GM21390 (cell line): Measurements from ENCODE around the gene RCCD1.

ENCODE experiments used
- ATAC-seq: cut with Tn5 transposase; IDR thresholded peaks from one replicate; pipeline ENCODE4 v1.9.1; 2021; ENCODE audit not compliant: unreplicated experiment

RCCD1 gene

DNA sequence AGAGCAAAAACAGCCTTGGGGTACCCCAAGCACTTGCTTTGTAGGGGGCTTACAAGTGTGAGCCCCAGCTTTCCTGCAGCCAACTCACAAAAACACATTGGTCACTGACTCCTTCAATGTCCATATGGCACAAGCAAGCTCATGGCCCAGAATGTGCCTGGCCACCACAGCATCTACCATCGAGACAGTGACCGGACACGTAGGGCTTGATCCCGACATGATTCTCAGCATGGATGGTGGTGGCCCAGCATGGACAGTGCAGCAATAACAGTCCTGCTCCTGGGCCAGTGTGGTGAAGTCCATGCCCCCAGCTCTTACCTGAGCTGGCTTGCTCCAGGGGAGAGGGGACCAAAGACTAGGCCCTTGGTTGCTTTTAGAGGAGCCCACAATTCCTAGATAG lies 13.6 kb upstream of the RCCD1 start:
- no peak for ATAC-seq

DNA sequence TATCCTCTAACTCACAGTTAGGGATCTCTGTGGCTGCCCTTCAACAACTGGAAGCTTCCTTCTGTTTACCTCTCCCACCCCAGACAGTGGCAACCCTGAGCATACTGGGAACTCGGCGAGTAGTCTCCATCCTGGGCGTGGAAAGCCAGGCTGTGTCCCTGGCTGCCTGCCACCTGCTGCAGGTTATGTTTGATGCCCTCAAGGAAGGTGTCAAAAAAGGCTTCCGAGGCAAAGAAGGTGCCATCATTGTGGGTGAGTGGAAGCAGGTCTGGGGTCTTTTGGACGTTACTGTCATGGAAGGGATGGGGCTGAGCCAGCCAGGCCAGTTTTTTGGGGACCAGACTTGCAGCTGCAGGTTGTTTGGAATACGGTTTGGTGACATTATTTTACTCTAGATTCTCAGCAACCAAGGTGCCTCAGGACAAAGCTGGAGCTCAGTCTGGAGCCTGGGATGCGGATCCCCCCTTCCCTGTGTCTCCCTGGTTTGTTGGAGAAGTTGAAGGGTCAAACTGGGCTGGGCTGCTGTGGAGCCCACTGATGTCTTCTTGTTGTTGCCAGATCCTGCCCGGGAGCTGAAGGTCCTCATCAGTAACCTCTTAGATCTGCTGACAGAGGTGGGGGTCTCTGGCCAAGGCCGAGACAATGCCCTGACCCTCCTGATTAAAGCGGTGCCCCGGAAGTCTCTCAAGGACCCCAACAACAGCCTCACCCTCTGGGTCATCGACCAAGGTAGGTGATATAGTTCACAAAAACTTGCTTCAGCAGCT lies 12.1 kb upstream of the RCCD1 start:
- ATAC-seq: no peak

DNA sequence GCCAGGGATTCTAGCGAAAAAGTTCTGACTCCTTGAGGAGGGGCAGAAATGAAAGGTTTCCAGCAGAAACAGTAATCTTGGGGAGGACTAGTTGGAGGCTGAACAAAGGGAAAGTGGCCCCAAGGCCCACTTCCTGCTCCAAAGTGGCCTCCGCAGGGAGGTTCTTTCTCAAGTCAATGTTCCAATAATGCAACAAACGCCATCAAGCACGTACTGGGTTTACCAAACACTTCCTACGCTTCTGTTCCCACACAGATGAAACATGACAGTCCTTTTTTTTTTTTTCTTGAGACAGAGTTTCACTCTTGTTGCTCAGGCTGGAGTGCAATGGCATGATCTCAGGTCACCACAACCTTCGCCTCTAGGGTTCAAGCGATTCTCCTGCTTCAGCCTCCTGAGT lies 9.6 kb upstream of the RCCD1 start:
- no peak for ATAC-seq

DNA sequence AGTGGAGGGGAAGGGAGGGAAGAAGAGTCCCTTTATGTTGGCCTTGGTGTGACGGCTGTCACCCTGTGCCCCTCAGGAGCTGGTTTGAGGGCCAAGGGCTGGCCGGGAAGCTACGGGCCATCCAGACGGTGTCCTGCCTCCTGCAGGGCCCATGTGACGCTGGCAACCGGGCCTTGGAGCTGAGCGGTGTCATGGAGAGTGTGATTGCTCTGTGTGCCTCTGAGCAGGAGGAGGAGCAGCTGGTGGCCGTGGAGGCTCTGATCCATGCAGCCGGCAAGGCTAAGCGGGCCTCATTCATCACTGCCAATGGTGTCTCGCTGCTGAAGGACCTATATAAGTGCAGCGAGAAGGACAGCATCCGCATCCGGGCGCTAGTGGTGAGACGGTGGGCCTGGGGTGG lies 8.1 kb upstream of the RCCD1 start:
- ATAC-seq: no peak

DNA sequence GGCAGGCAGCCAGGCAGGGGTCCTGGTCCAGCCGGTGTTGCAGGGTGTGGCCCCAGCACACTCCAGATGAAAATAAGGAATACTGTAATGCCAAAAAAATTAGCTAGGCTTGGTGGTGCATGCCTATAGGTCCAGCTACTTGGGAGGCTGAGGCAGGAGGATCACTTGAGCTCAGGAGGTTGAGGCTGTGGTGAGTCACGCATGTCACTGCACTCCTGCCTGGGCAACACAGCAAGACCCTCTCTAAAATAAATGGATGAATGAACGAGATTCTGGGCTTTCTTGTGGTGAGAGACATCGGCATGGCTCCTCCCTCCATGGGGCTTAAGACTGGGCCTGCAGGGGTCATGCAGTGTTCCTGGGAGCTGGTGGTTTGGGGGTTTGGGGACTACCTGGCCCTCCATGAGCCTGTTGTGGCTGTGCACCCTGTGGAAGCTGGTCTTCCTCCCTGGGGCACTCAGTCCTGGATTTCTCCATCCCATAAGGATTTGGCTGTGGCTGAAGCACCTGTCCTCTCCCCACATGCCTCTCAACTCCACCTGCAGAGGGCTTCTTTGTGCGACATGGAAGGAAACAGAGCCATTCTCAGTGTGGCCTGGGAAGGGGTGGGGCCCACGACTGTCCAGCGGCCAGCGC lies 7.6 kb upstream of the RCCD1 start:
- no peak for ATAC-seq

DNA sequence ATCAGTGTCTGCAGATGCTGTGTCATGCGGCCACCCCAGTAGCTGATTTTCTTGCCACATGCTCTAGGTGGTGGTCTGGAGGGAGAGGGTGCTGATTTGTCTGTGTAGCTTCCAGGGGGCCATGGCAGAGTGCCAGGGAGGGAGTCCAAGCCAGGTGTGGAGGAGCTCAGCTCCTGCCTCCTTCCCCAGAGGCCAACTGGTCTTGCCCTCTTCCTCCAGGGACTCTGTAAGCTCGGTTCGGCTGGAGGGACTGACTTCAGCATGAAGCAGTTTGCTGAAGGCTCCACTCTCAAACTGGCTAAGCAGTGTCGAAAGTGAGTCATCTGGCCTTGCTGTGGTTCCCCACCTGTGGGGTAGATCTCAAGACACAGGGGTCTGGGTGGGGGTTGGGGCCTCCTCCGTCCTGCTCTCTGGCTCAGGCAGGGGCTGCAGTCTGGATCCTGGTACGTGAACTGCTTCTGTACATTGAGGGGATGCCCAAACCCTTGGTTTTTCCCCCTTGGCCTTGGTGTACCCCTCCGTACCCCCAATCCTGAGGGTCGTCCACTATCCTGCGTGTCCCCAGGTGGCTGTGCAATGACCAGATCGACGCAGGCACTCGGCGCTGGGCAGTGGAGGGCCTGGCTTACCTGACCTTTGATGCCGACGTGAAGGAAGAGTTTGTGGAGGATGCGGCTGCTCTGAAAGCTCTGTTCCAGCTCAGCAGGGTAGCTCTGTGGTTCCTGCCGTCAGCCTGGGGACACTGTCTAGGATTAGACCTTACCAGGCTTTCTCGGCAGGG lies 6.9 kb upstream of the RCCD1 start:
- ATAC-seq: no peak

DNA sequence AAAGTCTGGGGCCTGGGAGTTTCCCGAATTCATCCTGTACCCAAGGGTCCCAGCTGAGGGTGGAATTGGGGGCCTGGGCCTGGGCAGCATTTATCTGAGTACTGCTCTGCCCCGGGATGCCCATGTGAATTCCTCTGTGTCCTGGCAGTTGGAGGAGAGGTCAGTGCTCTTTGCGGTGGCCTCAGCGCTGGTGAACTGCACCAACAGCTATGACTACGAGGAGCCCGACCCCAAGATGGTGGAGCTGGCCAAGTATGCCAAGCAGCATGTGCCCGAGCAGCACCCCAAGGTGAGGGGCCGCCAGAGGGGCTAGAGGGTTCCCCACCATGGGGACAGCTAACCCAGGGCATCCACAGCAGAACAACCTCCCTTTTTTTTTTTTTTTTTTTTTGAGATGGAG lies 6.2 kb upstream of the RCCD1 start:
- ATAC-seq: no peak

DNA sequence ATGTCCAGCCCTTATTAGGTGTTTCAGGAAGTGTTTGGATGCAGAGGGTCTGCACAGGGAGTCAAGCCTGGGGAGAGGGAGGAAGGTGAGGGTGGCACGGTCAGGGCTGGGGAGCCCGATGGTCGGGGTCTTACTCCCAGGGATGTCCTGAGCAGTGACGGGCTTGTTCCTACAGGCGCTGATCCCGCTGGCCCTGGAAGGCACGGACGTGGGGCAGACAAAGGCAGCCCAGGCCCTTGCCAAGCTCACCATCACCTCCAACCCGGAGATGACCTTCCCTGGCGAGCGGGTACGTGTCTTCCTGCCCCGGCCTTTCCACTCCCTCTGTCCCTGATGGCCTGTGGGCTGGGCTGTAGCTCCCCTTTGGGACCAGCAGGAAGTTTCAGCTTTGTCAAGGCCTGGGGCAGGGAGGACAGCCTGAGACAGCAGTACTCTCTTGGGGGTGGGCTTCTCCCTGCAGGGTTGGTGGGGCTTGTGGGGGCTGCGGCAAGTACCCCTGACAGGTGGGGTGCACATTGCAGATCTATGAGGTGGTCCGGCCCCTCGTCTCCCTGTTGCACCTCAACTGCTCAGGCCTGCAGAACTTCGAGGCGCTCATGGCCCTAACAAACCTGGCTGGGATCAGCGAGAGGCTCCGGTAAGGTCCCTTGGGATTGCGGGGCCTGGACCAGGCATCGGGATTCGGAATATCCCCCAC lies 4.6 kb upstream of the RCCD1 start:
- ATAC-seq: no peak

DNA sequence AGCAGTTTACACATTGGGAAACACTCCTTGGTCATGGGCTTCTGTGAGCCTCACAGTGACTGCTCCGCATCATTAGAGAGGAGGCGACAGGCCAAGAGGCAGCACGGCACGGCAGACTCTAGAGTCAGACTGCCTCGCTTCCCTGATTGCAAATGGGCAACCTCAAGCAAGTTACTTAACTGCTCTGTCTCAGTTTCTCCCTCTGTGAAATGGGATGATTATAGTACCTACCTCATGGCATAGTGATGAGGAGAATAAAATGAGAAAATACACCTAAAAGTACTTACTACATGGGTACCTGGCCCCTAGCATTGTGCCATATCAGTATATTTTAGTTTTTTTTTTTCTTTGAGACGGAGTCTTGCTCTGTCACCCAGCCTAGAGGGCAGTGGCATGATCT lies 4.0 kb upstream of the RCCD1 start:
- no peak for ATAC-seq

DNA sequence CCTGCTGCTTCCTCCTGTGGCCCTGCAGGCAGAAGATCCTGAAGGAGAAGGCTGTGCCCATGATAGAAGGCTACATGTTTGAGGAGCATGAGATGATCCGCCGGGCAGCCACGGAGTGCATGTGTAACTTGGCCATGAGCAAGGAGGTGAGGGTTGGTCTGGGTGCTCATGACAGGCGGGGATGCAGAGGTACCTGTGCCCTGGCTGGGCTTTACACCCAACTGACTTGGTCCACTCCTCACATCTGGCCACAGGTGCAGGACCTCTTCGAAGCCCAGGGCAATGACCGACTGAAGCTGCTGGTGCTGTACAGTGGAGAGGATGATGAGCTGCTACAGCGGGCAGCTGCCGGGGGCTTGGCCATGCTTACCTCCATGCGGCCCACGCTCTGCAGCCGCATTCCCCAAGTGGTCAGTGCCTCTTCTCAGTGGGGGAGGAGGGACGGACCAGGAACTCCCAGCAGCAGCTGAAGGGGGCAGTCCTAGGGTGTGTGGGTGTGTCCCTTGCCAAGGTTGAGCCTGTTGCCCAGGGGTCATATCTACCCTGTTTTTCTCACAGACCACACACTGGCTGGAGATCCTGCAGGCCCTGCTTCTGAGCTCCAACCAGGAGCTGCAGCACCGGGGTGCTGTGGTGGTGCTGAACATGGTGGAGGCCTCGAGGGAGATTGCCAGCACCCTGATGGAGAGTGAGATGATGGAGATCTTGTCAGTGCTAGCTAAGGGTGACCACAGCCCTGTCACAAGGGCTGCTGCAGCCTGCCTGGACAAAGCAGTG lies 1.6 kb upstream of the RCCD1 start:
- no peak for ATAC-seq

DNA sequence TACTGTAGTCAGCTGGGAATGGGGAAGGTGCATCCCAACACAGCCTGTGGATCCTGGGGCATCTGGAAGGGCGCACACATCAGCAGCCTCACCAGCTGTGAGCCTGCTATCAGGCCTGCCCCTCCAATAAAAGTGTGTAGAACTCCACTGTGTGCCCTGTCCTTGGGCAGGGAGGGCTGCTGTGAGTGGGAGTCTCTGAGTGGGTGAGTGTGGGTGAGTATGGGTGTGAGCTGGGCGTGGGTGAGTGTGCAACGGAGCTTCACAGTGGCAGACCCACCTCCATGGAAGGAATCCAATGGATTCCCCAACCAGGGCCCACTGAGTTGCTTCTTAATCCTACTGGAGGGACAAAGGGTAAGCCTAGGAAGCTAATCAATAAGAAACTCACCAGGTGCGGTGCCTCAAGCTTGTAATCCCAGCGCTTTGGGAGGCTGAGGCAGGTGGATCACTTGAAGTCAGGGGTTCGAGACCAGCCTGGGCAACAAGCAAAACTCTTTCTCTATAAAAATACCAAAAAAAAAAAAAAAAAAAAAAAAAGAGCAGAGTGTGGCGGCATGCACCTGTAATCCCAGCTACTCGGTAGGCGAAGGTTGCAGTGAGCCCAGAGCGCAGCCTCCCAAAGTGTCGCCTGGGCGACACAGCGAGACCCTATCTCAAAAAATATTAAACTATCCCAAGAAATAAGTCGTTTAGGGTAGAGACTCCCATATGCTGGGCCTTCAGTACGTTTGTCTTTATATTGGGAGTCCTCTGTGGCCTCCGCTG lies 555 bp upstream of the RCCD1 start:
- no peak for ATAC-seq

DNA sequence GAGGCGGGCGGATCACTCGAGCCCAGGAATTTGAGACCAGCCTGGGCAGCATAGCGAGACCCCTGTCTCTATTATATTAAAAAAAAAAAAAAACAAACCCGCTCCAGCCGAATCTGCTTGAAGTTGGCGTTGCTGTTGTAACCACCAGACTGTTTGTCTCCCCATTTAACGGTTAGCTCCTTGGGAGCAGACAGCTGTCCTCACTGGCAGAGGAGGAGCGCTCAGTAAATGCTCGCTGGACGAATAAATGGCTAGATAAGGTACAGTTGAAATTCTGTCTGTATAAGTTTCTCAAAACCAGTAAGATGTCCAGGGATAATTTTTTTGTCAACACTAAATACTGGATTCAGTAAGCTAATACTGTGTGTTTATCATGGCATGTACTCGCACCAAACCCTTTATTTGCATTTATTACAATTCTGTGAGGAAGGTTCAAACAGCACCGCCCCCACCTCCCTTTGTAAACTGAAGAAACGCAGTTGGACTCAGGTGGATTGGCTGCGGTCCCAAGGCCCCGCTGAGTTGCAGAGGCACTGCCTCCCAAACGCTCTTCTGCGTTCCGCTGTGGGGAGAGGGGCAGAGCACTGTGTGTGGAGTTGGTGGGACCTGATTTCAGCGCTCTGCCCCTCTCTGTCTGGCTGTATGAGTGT lies 1.1 kb downstream of the RCCD1 start:
- ATAC-seq: no peak

DNA sequence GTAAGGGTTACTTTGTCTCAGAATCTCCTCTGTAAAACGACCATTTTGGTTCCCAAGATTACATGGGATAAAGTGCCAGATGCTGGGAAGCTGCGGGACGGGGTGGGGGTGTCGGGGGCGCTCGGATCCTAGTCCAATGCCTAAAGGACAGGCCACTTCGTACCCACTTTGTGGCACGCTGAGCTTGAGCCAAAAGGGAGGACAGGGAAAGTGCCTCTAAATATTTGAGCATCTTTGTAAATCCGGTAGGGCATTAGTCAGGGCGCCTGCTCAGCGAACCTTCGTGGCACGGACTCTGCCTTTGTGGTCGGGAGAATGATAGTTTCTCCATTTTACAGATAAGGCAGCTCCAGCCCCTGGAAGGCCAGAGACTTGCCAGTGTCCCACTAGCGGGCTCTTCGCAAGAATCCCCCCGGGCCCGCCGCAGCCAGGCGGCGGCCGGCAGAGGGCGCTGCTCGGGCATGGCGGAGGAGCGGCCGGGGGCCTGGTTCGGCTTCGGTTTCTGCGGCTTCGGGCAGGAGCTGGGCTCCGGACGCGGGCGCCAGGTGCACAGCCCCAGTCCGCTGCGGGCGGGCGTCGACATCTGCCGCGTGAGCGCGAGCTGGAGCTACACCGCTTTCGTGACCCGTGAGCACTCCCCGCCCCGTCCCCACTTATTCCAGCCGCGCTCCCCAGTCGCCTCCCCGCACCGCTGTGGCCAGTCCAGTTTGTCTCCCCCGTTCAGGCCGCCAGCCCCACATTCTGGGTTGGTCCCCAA lies 1.8 kb downstream of the RCCD1 start:
- peak; percentile 23 for ATAC-seq

DNA sequence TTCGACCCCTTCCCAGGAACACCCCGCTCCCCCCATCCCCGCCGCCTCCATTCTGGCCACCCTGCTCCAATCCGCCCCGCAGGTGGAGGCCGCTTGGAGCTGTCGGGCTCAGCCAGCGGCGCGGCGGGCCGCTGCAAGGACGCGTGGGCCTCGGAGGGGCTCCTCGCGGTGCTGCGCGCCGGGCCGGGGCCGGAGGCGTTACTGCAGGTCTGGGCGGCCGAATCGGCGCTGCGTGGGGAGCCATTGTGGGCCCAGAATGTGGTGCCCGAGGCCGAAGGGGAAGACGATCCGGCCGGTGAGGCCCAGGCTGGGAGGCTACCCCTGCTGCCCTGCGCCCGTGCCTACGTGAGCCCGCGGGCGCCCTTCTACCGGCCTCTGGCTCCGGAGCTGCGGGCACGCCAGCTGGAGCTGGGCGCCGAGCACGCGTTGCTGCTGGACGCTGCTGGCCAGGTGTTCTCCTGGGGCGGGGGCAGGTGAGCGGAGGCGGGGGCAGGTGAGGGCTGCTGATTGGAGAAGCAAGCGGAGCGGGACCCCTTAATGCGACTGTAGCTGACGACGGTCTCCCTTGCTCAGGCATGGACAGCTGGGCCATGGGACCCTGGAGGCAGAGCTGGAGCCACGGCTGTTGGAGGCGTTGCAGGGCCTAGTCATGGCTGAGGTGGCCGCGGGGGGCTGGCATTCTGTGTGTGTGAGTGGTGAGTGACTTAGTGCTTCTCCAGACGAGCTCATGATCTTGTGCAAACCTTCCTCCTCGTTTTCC lies 2.5 kb downstream of the RCCD1 start:
- ATAC-seq: no peak

DNA sequence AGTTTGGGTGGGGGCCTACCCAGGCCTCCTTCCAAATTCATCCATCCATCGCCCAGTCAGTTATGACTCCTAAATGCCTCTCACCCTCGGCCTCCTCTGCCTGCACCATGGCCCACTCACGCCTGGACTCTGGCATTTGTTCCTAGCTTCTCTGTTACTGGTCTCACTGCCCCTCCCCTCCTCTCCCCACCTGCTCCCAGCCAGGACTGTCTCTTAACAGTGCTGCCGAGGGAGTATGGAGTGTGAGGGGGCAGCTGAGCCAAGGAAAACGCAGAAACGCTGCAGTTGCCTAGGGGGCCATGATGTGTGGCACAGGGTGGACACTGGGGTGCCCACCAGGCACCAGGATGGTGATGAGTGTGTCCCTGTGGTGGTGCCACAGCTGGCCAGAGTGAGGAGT lies 3.1 kb downstream of the RCCD1 start:
- ATAC-seq: no peak

DNA sequence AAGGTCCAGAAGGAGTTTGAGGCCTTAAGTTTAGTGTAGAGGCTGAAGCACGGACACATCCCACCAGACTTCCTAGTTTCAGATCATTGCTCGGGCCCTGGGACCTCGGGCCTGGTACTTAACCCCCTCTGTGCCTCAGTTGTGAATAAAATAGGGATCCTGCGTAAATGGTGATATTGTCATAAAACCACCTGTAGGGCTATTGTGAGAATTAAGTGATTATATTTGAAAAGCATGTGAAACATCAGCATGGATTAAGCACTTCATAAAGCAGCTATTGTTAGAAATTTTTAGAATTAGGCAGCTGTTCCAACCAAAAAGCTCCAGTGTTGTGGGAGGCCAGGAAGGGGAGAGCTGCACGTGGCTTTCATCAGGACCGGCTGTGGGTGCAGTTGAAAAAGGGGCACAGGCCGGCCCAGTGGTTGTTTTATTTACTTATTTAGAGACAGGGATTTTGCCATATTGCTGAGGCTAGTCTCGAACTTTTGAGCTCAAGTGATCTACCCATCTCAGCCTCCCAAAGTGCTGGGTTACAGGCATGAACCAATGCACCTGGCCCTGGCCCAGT lies 4.4 kb downstream of the RCCD1 start:
- no peak for ATAC-seq

DNA sequence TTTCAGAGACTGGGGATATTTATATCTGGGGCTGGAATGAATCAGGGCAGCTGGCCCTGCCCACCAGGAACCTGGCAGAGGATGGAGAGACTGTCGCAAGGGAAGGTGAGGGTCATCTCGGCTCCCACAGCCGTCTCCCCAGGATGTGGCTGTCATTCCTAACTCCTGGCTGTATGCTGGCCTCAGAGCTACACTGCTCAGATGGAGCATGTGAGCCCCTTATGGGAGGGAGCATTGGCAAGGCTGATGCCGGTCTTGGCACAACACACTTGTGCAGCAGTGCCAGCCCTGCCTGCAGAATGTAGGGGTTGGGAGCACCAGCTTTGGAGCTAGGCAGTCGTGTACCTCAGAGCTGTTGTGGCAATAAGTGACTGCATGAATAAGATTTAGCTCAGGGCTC lies 5.2 kb downstream of the RCCD1 start:
- ATAC-seq: no peak
